Endothelial cell of umbilical vein (primary cell): ENCODE measurements around the gene UNC5B. TPM values are rescaled to one million over a fixed set of nuclear protein-coding genes. Genes with fewer than 3 reads are reported as not detected.

Source experiments
- BruUV-seq: library from RNA; stranded (reverse); fragments of 400-500 nt; replicated peaks from 2 replicates; lab custom pipeline; 2021; lab: Mats Ljungman, UMichigan
- CTCF ChIA-PET: fragments of 300-600, 350-600 bp; sonication (Branson Sonifier 250); formaldehyde crosslinking; loops from one replicate; lab custom pipeline; 2021; ENCODE audit warnings: antibody characterized with exemption, inconsistent platforms; lab: Charles Lee
- POLR2A ChIA-PET: fragments of 300-600, 350-600 bp; sonication (Branson Sonifier 250); formaldehyde crosslinking; loops from one replicate; lab custom pipeline; 2021; ENCODE audit warnings: antibody characterized with exemption, inconsistent platforms; lab: Charles Lee
- DNase-seq: peaks from one replicate; pipeline ENCODE4 v3.0.0-alpha.2; 2011; ENCODE audit warnings: low read depth, low spot score
- FAIRE-seq: peaks from 2 replicates; lab custom pipeline; 2011; peaks lifted over from hg19 to GRCh38; lab: Jason Lieb, UNC
- H2AFZ ChIP-seq: 2 replicates; pipeline ENCODE4 v1.6.0; 2012; ENCODE audit warnings: low read depth, low read length, control low read depth, inconsistent platforms
- H3K27ac ChIP-seq: 2 replicates; pipeline ENCODE4 v1.5.1; 2011; ENCODE audit warnings: low read depth, mild to moderate bottlenecking, control low read depth, low read length, moderate library complexity; ENCODE audit not compliant: insufficient read depth
- H3K27me3 ChIP-seq, 2 experiments: 2 replicates each; pipeline versions ENCODE4 v1.6.0 to v1.6.1; 2011; ENCODE audit warnings: low read length in 2 of 2, mixed read lengths in 1 of 2; ENCODE audit not compliant: control insufficient read depth in 2 of 2, insufficient read depth in 2 of 2
- H3K36me3 ChIP-seq, 2 experiments: 2 replicates in 1 of 2; 3 replicates in 1 of 2; pipeline ENCODE4 v1.5.1; 2011; ENCODE audit warnings: low read length in 2 of 2, mild to moderate bottlenecking in 1 of 2, moderate library complexity in 1 of 2; ENCODE audit not compliant: control insufficient read depth in 2 of 2, insufficient read depth in 2 of 2; ENCODE audit errors: extremely low read depth in 1 of 2
- H3K4me1 ChIP-seq: 3 replicates; pipeline ENCODE4 v1.5.1; 2011; ENCODE audit warnings: mild to moderate bottlenecking, low read length; ENCODE audit not compliant: control insufficient read depth, insufficient read depth; ENCODE audit errors: extremely low read depth
- H3K4me2 ChIP-seq: 2 replicates; pipeline ENCODE4 v1.6.1; 2011; ENCODE audit warnings: low read length, control low read depth, mixed read lengths; ENCODE audit not compliant: insufficient read depth
- H3K4me3 ChIP-seq, 3 experiments: fragments of 200-600 bp in 1 of 3; sonication (generic), shearing (Covaris generic) in 1 of 3; replicated peaks in 1 of 3; 2 replicates each; pipeline ENCODE4 v1.5.1; 2011 to 2016; ENCODE audit warnings: control low read depth in 3 of 3, low read length in 3 of 3, mild to moderate bottlenecking in 2 of 3, inconsistent platforms in 1 of 3, low read depth in 1 of 3, moderate library complexity in 1 of 3; ENCODE audit not compliant: insufficient read depth in 1 of 3
- H3K79me2 ChIP-seq: 2 replicates; pipeline ENCODE4 v1.6.0; 2012; ENCODE audit warnings: low read length, inconsistent platforms; ENCODE audit not compliant: control insufficient read depth, insufficient read depth
- H3K9ac ChIP-seq: replicated peaks from 2 replicates; pipeline ENCODE3; 2011; ENCODE audit warnings: low read length, control low read depth; ENCODE audit not compliant: insufficient read depth; ENCODE audit errors: extremely low read depth
- H3K9me1 ChIP-seq: replicated peaks from 3 replicates; pipeline ENCODE4 v1.6.0; 2011; ENCODE audit warnings: mild to moderate bottlenecking, low read length; ENCODE audit not compliant: control insufficient read depth, insufficient read depth; ENCODE audit errors: extremely low read depth
- H3K9me3 ChIP-seq: replicated peaks from 2 replicates; pipeline ENCODE4 v1.5.1; 2012; ENCODE audit warnings: low read length, inconsistent platforms; ENCODE audit not compliant: control insufficient read depth, insufficient read depth
- H4K20me1 ChIP-seq: replicated peaks from 2 replicates; pipeline ENCODE3; 2011; ENCODE audit warnings: mild to moderate bottlenecking, low read length; ENCODE audit not compliant: control insufficient read depth, insufficient read depth; ENCODE audit errors: extremely low read depth
- CTCF ChIP-seq, 2 donors: IDR thresholded peaks; 1 replicate in 1 of 2; 2 replicates in 1 of 2; pipeline ENCODE4 v1.5.1; 2011; ENCODE audit warnings: low read length in 2 of 2, mild to moderate bottlenecking in 2 of 2, moderate library complexity in 2 of 2, control low read depth in 1 of 2, inconsistent platforms in 1 of 2, low read depth in 1 of 2; ENCODE audit not compliant: insufficient read depth in 1 of 2; ENCODE audit errors: extremely low read depth in 1 of 2
- EZH2 ChIP-seq: IDR thresholded peaks from 2 replicates; pipeline ENCODE4 v1.6.1; 2012; ENCODE audit warnings: borderline replicate concordance, low read depth, mild to moderate bottlenecking, moderate library complexity, low read length, inconsistent platforms; ENCODE audit not compliant: severe bottlenecking
- FOS ChIP-seq: IDR thresholded peaks from 2 replicates; pipeline ENCODE4 v1.6.1; 2011; ENCODE audit warnings: mild to moderate bottlenecking, low read length, moderate library complexity, borderline replicate concordance; ENCODE audit not compliant: insufficient read depth
- GATA2 ChIP-seq: IDR thresholded peaks from 2 replicates; pipeline ENCODE4 v1.7.0; 2011; ENCODE audit warnings: low read depth, mild to moderate bottlenecking, moderate library complexity, mixed read lengths, low read length; ENCODE audit not compliant: insufficient read length, insufficient read depth
- JUN ChIP-seq: IDR thresholded peaks from 2 replicates; pipeline ENCODE4 v1.6.1; 2011; ENCODE audit warnings: borderline replicate concordance, low read depth; ENCODE audit not compliant: insufficient read length, insufficient read depth
- MAX ChIP-seq: IDR thresholded peaks from 2 replicates; pipeline ENCODE4 v1.6.1; 2011; ENCODE audit not compliant: insufficient read depth, insufficient read length
- MYC ChIP-seq: IDR thresholded peaks from one replicate; pipeline ENCODE4 v1.6.1; 2011; ENCODE audit warnings: mild to moderate bottlenecking, low read depth, low read length
- POLR2A ChIP-seq: IDR thresholded peaks from 2 replicates; pipeline ENCODE4 v1.6.1; 2012; ENCODE audit warnings: low read depth, mild to moderate bottlenecking, control low read depth, low read length
- POLR2AphosphoS5 ChIP-seq: IDR thresholded peaks from 2 replicates; pipeline ENCODE4 v1.6.1; 2012; ENCODE audit warnings: low read depth, mild to moderate bottlenecking, control low read depth, low read length, moderate library complexity; ENCODE audit not compliant: insufficient read depth
- dilution Hi-C: fragments of 300-500 bp; cut with MboI; formaldehyde crosslinking; loops from one replicate; pipeline ENCODE4 v1.15.0; 2019; ENCODE audit warnings: low sequenced_read_pairs; ENCODE audit not compliant: extremely low pct_ligation_motif_present
- intact Hi-C: fragments of 100-400 bp; cut with micrococcal nuclease; formaldehyde crosslinking; loops from one replicate; pipeline ENCODE4 v1.10.0; 2022
- polyA plus RNA-seq, 4 experiments: library from polyadenylated mRNA; depleted of rRNA in 3 of 4; stranded (reverse) in 3 of 4; unstranded in 1 of 4; fragments of >200 nt; gene quantifications; 2 replicates each; pipeline versions ENCODE4 v1.2.1 to v1.2.3, GENCODE V29; 2011 to 2012; ENCODE audit warnings: missing spikeins in 1 of 4
- total RNA-seq: library from RNA; stranded (reverse); gene quantifications from 2 replicates; pipeline ENCODE4 v1.2.3, GENCODE V29; 2021

The UNC5B gene
- total and polyA plus RNA-seq, 2 donors (not counting 3 experiments of a cell fraction or from before 2014, with no cell fraction given), result 0.39 to 2.5 TPM

DNA sequence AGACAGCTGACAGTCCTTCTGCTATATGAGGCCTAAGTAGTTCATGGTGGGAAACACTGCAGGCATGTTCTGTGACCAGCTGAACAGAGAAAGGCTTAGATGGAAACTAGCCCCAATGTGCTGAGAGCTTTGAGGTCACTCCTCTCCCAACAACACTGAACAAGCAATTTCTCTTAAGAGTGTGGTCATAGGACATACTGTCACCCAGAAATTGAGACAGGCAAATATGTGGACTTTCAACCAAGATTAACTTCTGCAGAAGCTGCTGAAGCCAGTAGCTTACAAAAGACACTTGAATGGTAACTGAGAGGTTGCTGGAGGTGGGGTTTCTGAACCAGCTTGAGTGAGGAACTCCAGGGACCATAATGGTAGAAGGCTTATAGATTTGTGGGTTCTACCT, 38.9 kb upstream of the UNC5B start:
- intact Hi-C loops, result no loop called here
- no peak overlapping the region for H3K4me3 ChIP-seq
- TF ChIP-seq MAX (no peak), POLR2AphosphoS5 (no peak), MYC (no peak), POLR2A (no peak)
- ChIA-PET POLR2A (no interaction called here), CTCF (interaction anchor here (1.0 to 1.1 kb wide), 2 partner anchors 18 to 50 kb away, joined by 3 read pairs; no protein-coding TSS in a partner anchor)
- H3K4me1 ChIP-seq, result no peaks in the 10 kb centered on the region
- no peaks in the 10 kb centered on the region for H4K20me1 ChIP-seq
- peaks cover 36 to 40% of the 10 kb centered on the region in 2 experiments for H3K27me3 ChIP-seq
- dilution Hi-C loops, result no loop called here
- H3K79me2 ChIP-seq, result no peaks in the 10 kb centered on the region
- FAIRE-seq (no peak), DNase-seq (no peak)
- no peaks in the 10 kb centered on the region for H3K9me3 ChIP-seq
- H2AFZ ChIP-seq, result no peak overlapping the region
- H3K4me2 ChIP-seq, result no peak overlapping the region
- H3K27ac ChIP-seq, result no peak overlapping the region
- BruUV-seq, result no TSS peak
- H3K36me3 ChIP-seq, result no peaks in the 10 kb centered on the region
- no peaks in the 10 kb centered on the region for H3K9me1 ChIP-seq
- no peak overlapping the region for H3K9ac ChIP-seq

- H4K20me1 ChIP-seq, result no peaks in the 10 kb centered on the region
- H3K4me1 ChIP-seq, result no peaks in the 10 kb centered on the region
- H3K27ac ChIP-seq, result no peak overlapping the region
- no peaks in the 10 kb centered on the region for H3K9me3 ChIP-seq
- TF ChIP-seq JUN, result no peak
- no peak for TF ChIP-seq MAX
- no peak for TF ChIP-seq POLR2A
- no peak for TF ChIP-seq MYC
- TF ChIP-seq FOS, result no peak
- no peak for TF ChIP-seq GATA2
- no peak for TF ChIP-seq POLR2AphosphoS5
- TF ChIP-seq CTCF (IDR thresholded peaks at IDR 0.05; ENCODE audit: extremely low read depth in 1 of 2, insufficient read depth in 1 of 2, low read depth in 1 of 2, low read length in 2 of 2), result no peak
- TF ChIP-seq EZH2, result no peak
- H3K4me2 ChIP-seq, result no peak overlapping the region
- H3K27me3 ChIP-seq, result peaks cover 24 to 27% of the 10 kb centered on the region in 2 experiments
- FAIRE-seq, result no peak
- dilution Hi-C loops (no loop called here), intact Hi-C loops (no loop called here)
- no peak overlapping the region for H3K9ac ChIP-seq
- H3K79me2 ChIP-seq, result no peaks in the 10 kb centered on the region
- no peaks in the 10 kb centered on the region for H3K36me3 ChIP-seq
- no TSS peak for BruUV-seq
- no peak overlapping the region for H3K4me3 ChIP-seq
- no peaks in the 10 kb centered on the region for H3K9me1 ChIP-seq
- CTCF ChIA-PET, result interaction anchor here (1.4 to 2.7 kb wide), 2 partner anchors 9 to 10 kb away, joined by 4 to 6 read pairs; no protein-coding TSS in a partner anchor
- DNase-seq, result no peak
- no peak overlapping the region for H2AFZ ChIP-seq
- POLR2A ChIA-PET, result no interaction called here
Observed at GRCh38 chr10:71176661-71177060, 35.7 kb upstream of the UNC5B start.
